GM19043 (cell line): ENCODE data around the gene LHFPL2.
A peak's percentile ranks its signal among the peaks of the same experiment; 100 is the strongest.

Source experiments
- ATAC-seq: cut with Tn5 transposase; IDR thresholded peaks from one replicate; pipeline ENCODE4 v1.9.1; 2021; ENCODE audit warnings: low read depth; ENCODE audit not compliant: unreplicated experiment

LHFPL2 gene

GRCh38 chr5:78574131-78574673 is 74.4 kb downstream of the LHFPL2 start:
- ATAC-seq = no peak

- peak; percentile 79 for ATAC-seq
Observed at GRCh38 chr5:78573318-78573717, 75.3 kb downstream of the LHFPL2 start.

GRCh38 chr5:78570646-78571045 is 77.9 kb downstream of the LHFPL2 start:
- no peak for ATAC-seq

GRCh38 chr5:78569441-78569840 is 79.1 kb downstream of the LHFPL2 start:
- ATAC-seq = no peak

- ATAC-seq = no peak
Observed at GRCh38 chr5:78568676-78569075, 79.9 kb downstream of the LHFPL2 start.

DNA sequence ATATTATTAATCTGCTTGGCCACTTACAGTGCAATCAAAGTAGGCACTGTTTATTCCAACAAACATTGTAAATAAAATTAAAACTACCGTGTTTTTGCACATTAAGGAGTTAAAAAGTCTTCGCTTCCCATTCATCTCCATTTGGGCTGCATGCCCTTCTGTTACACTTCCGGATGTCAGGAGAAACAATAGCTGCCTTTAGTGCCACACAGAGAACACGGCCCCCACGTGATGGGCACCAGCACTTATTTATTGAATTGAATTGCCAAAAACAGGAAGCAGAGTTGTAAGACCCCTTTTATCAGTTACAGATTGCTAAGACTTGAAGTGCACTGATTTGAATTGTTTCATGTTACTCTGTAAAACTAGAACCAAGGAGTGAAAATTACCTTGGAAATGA is 80.4 kb downstream of the LHFPL2 start:
- ATAC-seq = no peak

DNA sequence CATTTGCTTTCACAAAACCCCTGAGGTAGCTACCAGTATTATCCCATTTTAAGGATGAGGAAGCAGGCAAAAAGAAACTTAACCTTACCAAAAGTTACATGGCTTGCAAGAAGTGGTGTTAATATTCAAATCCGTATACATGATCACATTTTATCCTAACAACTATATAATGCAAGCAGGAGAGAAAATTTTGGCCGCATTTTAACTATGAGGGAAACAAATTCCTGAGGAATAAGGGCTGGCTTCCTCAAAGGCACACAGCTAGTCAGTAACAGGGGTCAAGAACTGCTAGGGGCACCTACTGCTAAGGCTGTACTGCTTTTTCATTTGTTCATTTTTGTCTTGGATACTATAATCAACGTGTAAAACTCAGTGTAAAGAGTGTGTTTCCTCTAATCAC is 81.0 kb downstream of the LHFPL2 start:
- ATAC-seq = no peak

GRCh38 chr5:78566747-78567425 is 81.7 kb downstream of the LHFPL2 start:
- ATAC-seq = no peak

DNA sequence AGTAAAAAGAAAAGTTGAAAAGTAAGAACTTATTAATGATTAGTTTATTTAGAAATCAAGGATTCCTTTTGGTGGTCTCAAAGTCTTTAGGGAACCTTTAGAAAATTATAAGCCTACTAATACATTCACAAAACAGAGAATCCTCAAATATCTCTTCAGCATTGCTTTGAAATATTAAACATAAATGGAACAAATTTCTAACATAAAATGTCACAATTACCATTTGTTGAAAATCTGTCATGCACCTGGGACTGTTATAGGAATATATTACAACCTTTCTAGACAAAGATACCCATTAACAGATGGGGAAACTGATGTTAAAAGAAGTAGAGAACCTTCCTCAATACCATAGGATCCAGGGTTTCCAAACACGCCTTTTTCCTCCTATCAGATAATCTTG is 83.2 kb downstream of the LHFPL2 start:
- ATAC-seq = no peak

GRCh38 chr5:78563621-78564020 is 85.0 kb downstream of the LHFPL2 start:
- no peak for ATAC-seq

- no peak for ATAC-seq
Observed at GRCh38 chr5:78562714-78563330, 85.8 kb downstream of the LHFPL2 start.

GRCh38 chr5:78562001-78562400 is 86.6 kb downstream of the LHFPL2 start:
- ATAC-seq = no peak

DNA sequence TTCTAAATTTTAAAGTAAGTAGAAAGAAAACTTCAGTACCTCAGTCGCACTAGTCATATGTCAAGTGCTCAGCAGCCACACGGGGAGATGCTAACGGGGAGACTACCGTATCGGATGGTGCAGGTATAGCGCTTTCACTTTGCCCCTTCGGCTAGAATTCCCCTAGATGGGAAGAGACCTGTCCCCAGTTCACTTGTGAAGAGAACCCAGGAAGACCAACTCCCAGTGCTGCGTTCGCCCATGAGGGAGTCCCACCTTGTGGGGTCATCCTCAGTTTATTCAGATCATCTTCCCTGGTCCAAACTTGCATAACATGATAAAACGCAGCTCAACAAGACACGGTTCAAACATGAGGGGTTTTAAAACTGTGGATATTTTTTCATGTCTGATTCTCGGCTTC is 87.3 kb downstream of the LHFPL2 start:
- ATAC-seq = no peak

- ATAC-seq = no peak
Observed at GRCh38 chr5:78560000-78560855, 88.3 kb downstream of the LHFPL2 start.

DNA sequence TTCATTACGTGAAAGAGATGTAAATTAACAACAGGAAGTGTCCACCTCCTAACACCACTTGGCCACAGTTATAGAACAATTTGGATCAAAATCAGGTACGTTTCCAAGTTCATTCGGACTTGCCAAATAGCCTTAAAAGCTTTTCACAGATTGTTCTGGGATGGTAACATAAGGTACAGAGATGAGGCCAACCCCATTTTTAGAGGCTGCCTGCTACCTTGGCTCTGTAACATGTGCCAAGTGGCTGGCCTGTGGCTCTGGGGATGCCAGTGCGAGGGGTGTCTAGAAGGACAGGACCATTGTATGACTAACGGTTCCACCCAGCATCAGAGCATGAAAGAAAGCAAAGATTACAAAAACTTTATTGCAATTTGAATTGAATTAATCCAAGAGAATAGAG is 91.0 kb downstream of the LHFPL2 start:
- ATAC-seq = no peak

GRCh38 chr5:78555870-78556269 is 92.7 kb downstream of the LHFPL2 start:
- ATAC-seq = no peak

DNA sequence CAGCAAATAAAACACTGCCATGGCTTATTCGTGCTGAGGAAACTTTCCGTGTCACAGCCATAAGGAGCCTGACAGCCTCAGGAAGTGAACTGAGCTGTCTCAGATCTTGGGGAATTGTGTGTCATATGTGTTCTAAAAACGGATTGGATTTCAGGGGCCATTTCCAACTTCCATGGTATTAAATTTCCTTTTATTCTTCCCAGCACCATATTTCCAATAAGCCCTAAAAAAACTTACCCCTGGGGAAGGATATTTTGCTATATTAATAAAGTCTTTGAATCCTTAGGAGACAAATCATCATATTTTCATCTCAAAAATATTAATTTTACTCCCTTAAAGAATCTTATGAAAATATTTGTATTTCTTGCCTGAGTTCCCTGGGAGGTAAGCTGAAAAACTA is 93.9 kb downstream of the LHFPL2 start:
- no peak for ATAC-seq

GRCh38 chr5:78553580-78554353 is 94.8 kb downstream of the LHFPL2 start:
- no peak for ATAC-seq

DNA sequence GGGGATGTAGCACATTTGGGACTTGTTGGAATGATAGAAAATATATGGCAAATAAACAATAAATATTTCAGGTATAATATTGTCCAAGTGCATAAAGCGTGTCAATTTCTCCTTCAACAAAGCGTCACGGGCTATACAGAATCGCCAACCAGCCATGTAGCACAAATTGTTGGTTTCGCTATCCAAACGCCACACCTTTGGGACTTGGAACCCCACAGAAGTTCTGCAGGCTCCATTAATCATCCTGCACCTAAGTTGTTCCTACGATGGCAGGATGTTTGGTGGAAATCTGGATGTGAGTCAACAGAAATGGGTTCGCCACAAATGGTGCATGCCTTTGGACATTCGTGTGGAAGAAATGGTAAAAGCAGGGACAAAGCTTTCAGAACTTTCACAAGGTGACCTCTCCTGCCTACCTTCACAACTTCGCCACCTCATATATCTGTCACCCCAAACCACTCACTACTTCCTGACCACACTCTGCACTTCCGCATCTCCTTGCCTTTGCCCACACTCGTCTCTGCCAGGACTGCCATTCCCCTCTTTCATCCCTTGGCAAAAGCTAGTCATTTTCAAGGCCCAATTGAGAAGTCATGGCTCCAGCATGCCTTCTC is 95.7 kb downstream of the LHFPL2 start:
- no peak for ATAC-seq

DNA sequence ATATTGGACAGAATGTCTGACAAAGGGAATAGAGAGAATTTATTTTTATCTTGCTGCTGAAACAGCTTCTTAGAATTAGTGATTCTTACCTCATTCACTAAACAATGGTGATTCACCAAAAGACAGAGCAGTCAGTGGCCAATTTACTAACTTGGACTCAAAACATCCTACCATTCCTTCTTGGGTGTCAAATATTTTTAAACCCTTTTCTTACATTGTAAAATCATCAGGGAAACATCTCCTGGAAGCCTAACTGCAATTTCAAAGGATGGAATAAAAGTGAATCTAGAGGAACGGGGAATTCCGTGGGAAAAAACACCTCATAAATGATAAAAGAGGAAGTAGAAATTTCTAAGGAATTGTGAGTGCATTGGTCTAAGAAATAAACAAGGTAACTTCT is 97.7 kb downstream of the LHFPL2 start:
- no peak for ATAC-seq
